T-helper 2 cell (primary cell): Measurements from ENCODE around the gene SYNJ2.

Experiments
- DNase-seq, 5 experiments: peaks; one replicate each; pipeline versions ENCODE4 v3.0.0 to v3.0.0-alpha.2; 2012 to 2022

SYNJ2 gene

DNA sequence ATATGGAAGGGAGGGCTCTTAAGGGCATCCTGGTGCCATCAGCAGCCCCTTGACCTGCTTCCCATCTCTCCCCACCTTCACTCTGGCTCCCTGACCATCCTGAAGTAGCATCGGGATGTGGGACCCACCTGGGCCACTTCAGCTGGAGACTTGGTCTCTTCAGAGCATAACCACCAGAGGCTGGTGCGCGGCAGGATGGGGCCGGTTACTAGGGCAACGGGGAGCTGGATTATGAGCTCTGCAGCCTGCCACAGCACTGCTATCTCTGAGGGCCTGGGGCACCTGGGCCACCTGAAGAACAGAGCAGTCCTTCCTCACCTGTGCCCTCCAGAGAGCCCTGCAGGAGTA is 79.7 kb downstream of the SYNJ2 start:
- DNase-seq = no peak

DNA sequence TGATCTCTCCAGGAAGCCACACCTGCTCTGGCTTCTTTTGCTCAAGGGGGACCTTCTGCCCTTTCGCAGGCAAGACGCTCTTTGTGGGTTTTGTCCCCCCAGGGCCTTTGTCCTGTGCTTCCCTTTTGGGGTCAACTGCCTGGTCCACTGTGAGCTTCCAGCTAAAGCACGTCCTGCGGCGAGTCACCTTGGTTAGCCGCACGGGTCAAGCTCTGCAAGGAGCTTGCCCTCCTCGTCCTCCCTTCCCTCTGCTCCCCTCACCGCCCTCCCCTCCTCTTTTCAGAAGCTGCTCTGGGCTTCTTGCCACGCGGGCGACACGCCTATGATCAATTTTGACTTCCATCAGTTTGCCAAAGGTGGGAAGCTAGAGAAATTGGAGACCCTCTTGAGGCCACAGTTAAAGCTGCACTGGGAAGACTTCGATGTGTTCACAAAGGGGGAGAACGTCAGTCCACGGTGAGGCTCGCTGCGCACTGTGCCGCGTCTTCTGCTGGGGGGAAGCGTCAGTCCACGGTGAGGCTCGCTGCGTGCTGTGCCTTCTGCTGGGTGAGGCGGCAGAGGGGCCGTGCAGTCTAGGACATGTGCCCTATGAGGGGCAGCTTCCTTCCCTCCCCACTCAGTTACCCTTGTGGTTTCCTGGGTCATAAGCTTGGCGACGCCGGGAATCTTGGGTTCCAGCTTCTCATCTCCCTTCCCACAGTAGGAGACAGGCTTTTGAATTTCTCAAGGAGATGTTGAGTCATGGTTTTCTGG is 80.2 kb downstream of the SYNJ2 start:
- no peak for DNase-seq

DNA sequence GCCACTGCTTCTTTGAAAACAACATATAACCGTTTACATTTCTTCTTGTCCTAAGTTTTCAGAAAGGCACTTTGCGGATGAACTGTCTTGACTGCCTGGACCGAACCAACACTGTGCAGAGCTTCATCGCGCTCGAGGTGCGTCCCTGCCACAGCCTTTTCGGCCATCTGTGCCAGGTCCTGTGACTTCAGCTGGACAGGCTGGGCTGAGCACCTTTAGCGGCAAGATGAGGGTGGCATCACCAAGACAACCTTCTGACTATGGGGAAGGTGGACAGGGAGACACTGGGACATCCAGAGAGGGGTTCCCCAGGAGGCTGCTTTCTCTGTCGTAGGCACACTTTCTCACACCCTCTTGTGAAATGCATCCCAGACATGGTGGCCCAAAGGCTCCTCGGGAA is 82.1 kb downstream of the SYNJ2 start:
- DNase-seq = no peak

DNA sequence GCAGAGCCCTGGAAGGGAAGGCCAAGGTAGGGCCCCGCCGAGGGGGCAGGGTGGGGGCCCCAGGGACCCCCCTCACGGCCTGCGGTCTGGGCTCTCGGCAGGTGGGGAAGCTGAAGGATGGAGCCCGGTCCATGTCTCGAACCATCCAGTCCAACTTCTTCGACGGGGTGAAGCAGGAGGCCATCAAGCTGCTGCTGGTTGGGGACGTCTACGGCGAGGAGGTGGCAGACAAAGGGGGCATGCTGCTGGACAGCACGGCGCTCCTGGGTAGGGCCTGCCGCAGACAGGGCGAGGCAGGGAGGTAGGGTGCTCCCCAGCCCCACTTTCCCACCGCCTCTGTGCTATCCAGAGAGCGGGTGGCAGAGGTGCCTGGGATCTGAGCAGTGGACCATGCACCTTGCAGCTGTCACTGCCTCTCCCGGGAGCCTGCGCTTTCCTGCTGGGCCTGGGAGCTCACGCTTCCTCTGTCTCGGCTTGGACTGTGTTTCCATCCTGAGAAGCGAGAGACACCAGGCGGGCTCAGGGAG is 83.1 kb downstream of the SYNJ2 start:
- DNase-seq = no peak

GRCh38 chr6:158066136-158066781 is 84.6 kb downstream of the SYNJ2 start:
- DNase-seq = no peak

- no peak for DNase-seq
These were observed 85.9 kb downstream of the SYNJ2 start for GRCh38 chr6:158067436-158068015.

DNA sequence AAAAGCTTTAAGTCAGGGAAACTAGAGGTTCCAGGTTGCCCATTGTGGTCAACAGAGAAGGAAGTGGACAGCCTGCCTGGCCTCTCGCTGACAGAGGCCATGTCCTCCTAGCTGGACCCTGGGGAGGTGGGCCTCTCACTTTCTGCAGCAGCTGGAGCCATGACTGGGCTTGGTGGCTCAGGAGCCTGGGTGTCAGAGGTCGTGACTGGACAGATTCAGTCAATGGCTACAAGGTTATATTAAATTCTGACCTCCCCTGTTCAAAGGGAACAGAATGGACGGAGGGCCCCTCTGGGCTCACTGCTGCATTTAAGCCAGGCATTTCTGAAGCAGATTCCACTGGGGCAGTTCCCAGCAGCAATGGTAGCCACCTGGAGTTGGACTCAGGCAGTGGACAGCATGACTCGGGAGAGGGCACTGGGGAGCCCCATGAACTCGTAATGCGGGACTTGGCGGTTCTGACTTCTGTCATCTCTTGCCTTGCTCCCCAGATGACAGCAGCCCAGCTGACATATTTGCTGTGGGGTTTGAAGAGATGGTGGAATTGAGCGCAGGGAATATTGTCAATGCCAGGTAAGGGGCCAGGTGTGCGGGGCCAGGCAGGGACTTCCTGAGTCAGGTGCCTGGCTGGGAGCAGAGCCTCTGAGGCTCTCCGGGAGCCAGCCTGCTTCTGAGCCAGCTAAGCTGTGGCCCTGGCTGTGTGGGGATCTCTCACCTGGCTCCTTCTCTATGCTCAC is 86.7 kb downstream of the SYNJ2 start:
- DNase-seq = no peak

DNA sequence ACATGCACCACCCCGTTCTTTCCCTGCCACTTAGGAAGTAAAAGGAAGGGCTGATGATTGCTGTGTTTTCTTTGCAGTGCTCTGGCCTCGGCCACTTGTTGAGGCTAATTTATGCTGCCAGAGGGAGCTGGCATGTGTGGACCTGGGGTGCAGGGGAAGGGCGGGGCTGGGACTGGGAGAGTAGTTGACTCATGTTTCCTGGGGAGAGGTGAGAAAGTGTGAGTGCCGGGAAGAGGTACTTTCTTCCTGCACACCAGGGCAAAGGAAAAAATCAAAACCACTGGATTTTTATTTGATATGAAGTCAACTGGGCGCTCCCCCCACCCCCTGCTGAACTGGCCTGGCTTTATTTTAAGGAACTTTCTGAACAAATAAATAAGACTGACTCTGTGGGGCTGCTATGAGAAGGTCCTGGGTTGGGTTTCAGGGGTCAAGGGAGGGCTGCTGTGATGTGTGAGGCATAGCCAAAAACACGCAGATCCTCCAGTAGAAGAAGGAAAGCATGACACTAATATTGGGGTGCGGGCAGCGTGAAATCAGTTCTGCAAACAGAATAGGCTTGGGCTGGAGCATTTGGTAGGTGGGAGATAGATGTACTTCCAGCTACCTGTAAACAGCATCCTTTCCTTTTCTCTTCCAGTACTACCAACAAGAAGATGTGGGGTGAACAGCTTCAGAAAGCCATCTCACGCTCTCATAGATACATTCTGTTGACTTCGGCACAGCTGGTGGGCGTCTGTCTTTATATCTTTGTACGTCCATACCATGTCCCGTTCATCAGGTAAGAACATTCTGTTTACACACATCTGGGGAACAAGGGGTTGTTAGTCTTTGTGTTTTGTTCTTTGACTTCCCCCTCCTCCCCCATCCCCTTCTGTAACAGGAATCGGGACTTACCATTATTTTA is 87.5 kb downstream of the SYNJ2 start:
- no peak for DNase-seq

DNA sequence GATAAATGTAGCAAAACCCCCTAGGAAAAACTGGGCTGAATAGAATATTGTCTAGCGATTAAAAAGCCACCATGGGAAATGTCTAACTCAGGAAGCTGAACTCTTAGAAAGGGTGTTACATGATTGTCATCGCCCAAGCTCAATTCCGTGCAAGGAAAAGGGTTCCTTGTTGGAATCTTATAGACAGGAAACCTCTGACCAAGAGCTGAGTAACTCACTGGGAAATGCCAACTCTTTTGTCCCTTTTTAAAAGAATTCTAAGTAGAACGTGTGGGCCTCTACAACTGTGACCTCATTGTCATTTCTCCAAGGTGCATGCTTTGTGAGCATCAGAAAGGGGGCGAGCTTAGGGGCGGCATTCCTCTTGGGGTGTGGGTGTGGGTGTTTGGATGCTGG is 88.1 kb downstream of the SYNJ2 start:
- DNase-seq = no peak

GRCh38 chr6:158070513-158070912 is 88.8 kb downstream of the SYNJ2 start:
- no peak for DNase-seq

GRCh38 chr6:158071121-158072082 is 89.7 kb downstream of the SYNJ2 start:
- DNase-seq = no peak

- DNase-seq = peak; percentile 12 to 72 (median 42)
These were observed 90.5 kb downstream of the SYNJ2 start for GRCh38 chr6:158072083-158072721.

DNA sequence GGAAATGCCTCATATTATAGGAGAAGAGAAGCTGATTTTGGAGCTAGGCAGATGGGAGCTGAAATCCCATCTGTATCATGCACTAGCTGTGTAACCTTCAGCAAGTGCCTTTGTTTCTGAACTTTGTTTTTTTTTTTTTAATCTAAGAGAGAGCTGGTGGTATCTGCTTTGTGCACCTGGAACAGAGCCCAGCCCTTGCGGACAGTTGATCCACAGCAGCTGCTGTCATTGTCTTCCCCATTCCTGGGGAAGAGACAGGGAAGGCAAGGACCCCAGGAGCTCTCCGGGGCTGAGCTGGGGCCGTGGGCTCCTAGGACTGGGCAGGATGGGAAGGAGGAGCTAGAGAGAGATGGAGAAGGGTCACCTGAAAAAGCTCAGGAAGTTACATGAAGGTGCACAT is 92.1 kb downstream of the SYNJ2 start:
- DNase-seq = no peak

- no peak for DNase-seq
These were observed 94.9 kb downstream of the SYNJ2 start for GRCh38 chr6:158076548-158076947.

DNA sequence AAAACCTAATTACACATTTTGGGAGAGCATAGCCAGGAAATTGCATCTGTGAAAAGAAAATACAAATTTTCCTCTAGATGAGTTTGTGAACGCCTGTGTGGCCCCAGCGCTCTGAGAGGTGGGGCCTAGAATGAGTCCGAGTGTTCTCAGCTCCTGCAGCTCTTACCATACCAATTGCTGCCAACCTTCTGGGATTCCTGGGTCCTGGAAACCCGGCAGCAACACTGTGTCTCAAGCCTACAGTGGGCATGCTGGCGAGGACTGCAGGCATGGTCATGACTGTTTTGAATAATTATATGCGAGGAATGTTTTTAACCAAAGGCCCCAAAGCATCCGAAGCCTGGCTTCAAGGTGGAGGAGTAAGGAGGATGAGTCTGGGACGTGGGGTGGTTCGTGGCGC is 96.0 kb downstream of the SYNJ2 start:
- no peak for DNase-seq

- no peak for DNase-seq
These were observed 96.7 kb downstream of the SYNJ2 start for GRCh38 chr6:158078320-158078719.

DNA sequence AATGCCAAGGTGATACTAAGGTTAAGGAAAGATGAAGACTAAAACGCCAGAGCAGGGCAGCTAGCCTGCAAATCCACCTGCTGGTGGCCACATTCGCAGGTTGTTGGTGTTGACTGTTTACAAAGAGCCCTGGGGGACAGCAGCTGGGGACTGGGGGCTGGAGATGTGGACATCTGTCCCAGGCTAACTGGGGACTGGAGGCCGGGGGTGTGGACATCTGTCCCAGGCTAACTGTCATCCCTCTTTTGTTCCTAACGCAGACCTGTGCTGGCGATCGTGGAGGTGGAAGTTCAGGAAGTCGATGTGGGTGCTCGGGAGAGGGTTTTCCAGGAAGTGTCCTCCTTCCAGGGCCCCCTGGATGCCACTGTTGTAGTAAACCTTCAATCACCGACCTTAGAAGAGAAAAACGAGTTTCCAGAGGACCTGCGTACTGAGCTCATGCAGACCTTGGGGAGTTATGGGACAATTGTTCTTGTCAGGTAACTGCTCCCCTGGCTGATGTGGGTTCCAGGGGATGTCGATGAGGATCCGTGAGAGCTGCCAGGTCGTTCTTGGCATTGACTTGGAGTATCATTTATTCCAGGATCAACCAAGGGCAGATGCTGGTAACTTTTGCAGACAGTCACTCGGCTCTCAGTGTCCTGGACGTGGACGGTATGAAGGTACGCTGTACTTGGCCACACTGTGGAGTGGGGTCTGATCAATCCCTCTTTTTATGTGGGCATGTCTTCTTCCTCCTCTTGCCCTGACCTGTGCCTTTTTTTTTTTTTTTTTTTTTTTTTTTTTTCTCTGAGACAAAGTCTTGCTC is 99.4 kb downstream of the SYNJ2 start:
- no peak for DNase-seq

- no peak for DNase-seq
These were observed 99.9 kb downstream of the SYNJ2 start for GRCh38 chr6:158081657-158081935.

DNA sequence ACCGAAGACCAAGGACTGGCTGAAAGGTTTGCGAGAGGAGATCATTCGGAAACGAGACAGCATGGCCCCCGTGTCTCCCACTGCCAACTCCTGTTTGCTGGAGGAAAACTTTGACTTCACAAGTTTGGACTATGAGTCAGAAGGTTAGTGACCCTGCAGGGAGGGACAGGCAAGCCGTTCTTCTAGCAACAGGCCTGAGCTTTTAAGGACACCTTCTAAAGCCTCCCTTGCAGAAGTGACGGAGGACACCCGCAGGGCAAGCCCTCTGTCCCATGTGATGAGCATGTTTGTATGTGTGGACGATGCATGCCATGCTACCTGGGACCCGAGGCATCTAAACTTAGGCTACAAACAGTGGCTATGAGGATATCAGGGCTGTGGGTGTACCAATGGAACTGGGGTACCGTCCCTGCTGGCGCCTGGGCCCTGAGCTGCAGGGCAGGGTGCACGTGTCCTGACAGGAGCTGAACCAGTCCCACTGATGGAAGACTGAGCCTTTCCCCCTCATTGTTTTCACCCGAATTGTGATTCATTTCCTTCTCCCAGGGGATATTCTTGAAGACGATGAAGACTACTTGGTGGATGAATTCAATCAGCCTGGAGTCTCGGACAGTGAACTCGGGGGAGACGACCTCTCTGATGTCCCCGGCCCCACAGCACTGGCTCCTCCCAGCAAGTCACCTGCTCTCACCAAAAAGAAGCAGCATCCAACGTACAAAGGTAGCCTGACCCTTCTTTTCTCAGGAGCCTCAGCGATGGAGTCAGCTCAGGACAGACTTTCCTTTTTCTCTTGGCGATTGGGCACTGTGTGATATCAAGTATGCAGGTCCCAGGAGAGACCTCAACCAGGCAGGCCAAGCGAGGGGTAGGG is 102.0 kb downstream of the SYNJ2 start:
- DNase-seq = no peak
